GM12864 (cell line): Measurements from ENCODE around the gene PRDX5.

Source experiments
- DNase-seq: peaks from one replicate; pipeline ENCODE4 v3.0.0-alpha.2; 2011; ENCODE audit warnings: low read depth
- H3K4me3 ChIP-seq: 2 replicates; pipeline ENCODE4 v1.5.1; 2011; ENCODE audit warnings: mild to moderate bottlenecking, low read depth, low read length, control low read depth
- TF ChIP-seq, protein P1 (sequence below): IDR thresholded peaks from 2 replicates; pipeline ENCODE4 v1.5.1; 2011; ENCODE audit warnings: low read depth, mild to moderate bottlenecking, moderate library complexity, low read length, control low read depth, inconsistent platforms; ENCODE audit errors: missing control alignments

The PRDX5 gene

DNA sequence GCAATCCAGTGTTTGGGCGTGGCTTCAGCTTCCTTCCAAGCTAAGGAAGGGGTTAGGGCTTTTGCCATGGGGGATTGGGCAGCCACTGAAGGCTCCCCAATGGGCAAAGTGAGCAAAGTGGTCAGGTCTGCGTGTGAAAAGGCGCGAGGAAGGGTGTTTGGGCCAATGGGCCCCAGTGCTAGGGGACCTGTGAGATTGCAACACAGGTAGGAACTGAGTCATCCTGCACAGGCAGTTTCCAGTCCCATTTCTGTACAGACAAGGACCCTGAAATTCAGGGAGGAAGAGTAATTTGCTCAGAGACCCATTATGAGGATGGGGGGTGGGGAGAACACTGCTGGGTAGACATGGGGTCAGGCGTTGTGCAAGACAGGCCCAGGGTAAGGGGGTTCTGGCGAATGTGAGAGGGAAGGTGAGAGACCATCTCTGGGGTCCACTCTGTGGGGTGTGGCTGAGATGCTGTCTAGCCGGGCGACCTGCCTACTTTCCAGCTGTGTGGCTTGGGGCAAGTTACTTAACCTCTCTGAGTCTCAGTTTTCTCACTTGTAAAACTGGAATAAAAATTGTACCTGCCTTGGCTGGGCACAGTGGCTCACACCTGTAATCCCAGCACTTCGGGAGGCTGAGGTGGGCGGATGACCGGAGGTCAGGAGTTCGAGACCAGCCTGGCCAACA lies 29.4 kb downstream of the PRDX5 start:
- no peak overlapping the region for H3K4me3 ChIP-seq
- DNase-seq, result no peak
- TF ChIP-seq, protein P1, sequence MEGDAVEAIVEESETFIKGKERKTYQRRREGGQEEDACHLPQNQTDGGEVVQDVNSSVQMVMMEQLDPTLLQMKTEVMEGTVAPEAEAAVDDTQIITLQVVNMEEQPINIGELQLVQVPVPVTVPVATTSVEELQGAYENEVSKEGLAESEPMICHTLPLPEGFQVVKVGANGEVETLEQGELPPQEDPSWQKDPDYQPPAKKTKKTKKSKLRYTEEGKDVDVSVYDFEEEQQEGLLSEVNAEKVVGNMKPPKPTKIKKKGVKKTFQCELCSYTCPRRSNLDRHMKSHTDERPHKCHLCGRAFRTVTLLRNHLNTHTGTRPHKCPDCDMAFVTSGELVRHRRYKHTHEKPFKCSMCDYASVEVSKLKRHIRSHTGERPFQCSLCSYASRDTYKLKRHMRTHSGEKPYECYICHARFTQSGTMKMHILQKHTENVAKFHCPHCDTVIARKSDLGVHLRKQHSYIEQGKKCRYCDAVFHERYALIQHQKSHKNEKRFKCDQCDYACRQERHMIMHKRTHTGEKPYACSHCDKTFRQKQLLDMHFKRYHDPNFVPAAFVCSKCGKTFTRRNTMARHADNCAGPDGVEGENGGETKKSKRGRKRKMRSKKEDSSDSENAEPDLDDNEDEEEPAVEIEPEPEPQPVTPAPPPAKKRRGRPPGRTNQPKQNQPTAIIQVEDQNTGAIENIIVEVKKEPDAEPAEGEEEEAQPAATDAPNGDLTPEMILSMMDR, result no peak

DNA sequence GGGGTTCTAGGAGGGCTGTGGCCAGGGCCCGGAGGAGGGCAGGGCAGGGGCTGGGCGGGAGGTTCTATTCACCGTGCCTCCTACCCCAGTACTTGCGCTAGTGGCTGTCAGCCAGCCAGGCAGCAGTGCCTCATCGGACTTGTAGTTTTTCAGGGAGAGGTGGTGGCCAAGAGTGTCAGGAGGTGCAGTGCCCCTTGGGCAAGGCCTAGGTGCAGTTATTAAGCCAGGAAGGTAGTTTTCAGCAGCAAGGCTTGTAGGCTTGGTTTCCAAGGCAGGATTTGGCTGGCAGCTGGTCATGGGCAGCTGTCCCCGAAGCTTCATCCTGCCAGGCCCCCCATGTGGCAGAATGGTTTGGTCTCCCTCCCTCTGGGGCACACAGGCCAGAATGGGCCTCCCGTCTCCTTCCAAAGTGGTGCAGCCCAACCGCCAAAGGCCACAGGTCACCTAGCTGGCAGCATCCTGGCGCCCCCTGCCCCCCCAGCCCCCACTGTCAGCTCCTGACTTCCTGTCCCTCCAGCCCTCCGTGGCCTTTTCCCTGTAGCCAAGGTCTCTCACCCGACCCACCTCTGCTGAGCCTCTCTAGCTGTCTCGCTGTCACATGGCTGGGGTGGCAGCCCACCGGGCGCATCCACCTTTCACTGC lies 30.6 kb downstream of the PRDX5 start:
- H3K4me3 ChIP-seq, result no peak overlapping the region
- DNase-seq, result no peak
- TF ChIP-seq, protein P1, result no peak

DNA sequence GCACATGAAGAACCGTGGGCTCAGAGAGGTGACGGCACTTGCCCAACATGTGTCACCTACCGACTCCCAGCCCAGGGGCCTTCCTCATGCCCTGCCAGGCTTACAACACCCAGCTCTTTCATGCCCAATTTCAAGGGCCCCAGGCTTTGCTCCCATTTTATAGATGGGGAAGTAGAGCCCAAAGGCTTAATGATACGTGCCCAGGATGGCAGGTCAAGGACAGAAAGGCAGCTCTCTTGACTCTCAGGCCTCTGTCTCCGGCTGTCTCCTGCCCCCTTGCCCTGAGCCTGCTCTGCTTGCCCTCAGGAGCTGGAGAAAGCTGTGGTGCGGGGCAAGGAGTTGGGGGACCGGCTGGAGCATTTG lies 31.1 kb downstream of the PRDX5 start:
- no peak overlapping the region for H3K4me3 ChIP-seq
- DNase-seq, result no peak
- TF ChIP-seq, protein P1, result no peak

DNA sequence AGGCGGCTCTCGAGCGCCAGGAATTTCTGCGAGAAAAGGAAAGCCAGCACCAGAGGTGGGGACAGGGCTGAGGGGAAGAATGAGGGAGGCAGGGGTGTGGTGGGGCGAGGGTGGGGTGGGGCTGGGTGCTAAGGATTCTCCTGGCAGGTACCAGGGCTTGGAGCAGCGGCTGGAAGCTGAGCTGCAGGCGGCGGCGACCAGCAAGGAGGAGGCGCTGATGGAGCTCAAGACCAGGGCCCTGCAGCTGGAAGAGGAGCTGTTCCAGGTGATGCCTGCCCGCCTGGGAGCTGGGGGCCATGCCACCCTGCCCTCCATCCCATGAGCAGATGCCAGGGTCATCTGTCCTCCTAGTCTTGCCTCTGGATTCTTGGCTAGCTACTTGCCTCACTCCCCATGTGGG lies 31.5 kb downstream of the PRDX5 start:
- H3K4me3 ChIP-seq, result no peak overlapping the region
- TF ChIP-seq, protein P1, result no peak
- DNase-seq, result no peak

DNA sequence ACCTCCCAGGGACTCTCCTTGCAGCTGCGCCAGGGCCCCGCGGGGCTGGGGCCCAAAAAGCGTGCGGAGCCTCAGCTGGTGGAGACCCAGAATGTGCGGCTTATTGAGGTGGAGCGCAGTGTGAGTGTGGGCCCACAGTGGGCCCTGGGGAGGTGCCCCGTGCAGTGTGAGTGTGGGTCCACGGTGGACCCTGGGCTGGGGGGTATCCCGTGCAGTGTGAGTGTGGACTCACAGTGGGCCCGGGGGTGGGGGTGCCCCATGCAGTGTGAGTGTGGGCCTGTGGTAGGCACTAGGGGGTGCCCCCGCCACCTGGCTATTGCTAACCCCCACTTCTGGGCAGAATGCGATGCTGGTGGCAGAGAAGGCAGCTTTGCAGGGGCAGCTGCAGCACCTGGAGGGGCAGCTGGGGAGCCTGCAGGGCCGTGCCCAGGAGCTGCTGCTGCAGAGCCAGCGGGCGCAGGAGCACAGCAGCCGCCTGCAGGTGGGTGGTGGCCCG lies 33.3 kb downstream of the PRDX5 start:
- TF ChIP-seq, protein P1, result no peak
- H3K4me3 ChIP-seq, result no peak overlapping the region

DNA sequence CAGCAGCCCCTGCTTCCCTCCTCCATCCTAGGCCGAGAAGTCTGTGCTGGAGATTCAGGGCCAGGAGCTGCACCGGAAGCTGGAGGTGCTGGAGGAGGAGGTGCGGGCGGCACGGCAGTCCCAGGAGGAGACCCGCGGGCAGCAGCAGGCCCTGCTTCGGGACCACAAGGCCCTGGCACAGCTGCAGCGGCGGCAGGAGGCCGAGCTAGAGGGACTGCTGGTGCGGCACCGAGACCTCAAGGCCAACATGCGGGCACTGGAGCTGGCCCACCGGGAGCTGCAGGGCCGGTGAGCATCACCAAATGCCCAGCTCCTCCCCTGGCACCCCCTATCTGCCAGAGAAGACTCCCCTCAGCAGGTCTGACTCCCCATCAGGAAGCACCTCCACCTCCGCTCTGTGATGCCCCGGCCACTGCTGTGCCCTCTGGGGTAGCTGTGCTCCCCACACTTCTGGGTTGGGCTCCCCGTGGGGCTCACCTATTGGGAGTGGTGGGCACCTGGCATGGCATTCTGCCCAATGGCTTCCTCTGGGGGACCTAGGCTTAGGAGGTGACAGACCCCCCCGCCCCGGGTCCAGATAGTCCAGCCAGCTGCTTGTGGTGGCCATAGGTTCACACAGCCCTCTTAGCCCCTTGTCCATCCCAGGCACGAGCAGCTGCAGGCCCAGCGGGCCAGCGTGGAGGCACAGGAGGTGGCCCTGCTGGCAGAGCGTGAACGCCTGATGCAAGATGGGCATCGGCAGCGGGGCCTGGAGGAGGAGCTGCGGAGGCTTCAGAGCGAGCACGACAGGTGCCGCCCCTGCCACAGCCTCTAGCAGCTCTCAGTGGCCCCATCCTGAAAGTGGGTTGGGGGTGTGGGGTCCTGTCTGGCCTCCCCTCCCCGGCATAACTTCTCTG lies 34.4 kb downstream of the PRDX5 start:
- DNase-seq, result no peak
- TF ChIP-seq, protein P1, result no peak
- no peak overlapping the region for H3K4me3 ChIP-seq

More for the DNA sequence above, 33.3 kb downstream of the PRDX5 start:
- DNase-seq, result no peak
